ENCODE measurements around the gene SERGEF. TPM values are rescaled to one million over a fixed set of nuclear protein-coding genes. Genes with fewer than 3 reads are reported as not detected.

Gene SERGEF
- polyA plus RNA-seq, 2 of the 4 experiments (the other 2 are of a cell fraction): 20.7 to 24.1 TPM

- CTCF ChIA-PET: interaction anchor here (1.5 kb wide), 1 partner anchor 58 kb away, joined by 5 read pairs; no protein-coding TSS in a partner anchor
- Histone ChIP-seq H3K27ac (no peak overlapping the region), H3K4me1 (no peaks in the 10 kb centered on the region), H3K4me2 (no peak overlapping the region), H3K4me3 (no peak overlapping the region), H3K9me3 (no peaks in the 10 kb centered on the region)
- POLR2A ChIA-PET: no interaction called here
- 40% methylated on average over 8 of the region's 14 CpGs for whole genome bisulfite sequencing (ENCODE audit: missing lambda C conversion rate)
- FAIRE-seq: no peak
- peak in 1 of 2 experiments; percentile 4; a peak in 1 of 5 replicates for TF ChIP-seq RAD21 (conservative IDR thresholded peaks at IDR 0.05 in 1 of 2, IDR thresholded peaks at IDR 0.05 in 1 of 2)
- TF ChIP-seq HES2 (IDR thresholded peaks at IDR 0.05): no peak
- no peak for TF ChIP-seq MYC (IDR thresholded peaks at IDR 0.05; ENCODE audit: borderline replicate concordance, low read length)
- no peak for TF ChIP-seq ZC3H11A (IDR thresholded peaks at IDR 0.05)
- DNase-seq (ENCODE audit: low read depth in 1 of 2, low spot score in 1 of 2): no peak
- peak in 1 of 2 experiments; percentile 77; a peak in 4 of 6 replicates for ATAC-seq
Measured at GRCh38 chr11:17779861-17780594, 232.8 kb downstream of the SERGEF start.

GRCh38 chr11:17778956-17779860, 233.6 kb downstream of the SERGEF start:
- Histone ChIP-seq H3K4me2 (no peak overlapping the region), H3K4me3 (no peak overlapping the region), H3K27ac (no peak overlapping the region), H3K9me3 (no peaks in the 10 kb centered on the region), H3K4me1 (no peaks in the 10 kb centered on the region)
- ATAC-seq (no peak), FAIRE-seq (no peak), DNase-seq (ENCODE audit: low read depth in 1 of 2, low spot score in 1 of 2) (no peak)
- ChIA-PET POLR2A (no interaction called here), CTCF (interaction anchor here (1.5 kb wide), 1 partner anchor 57 kb away, joined by 5 read pairs; no protein-coding TSS in a partner anchor)
- TF ChIP-seq CHD4 (IDR thresholded peaks at IDR 0.05; ENCODE audit: borderline replicate concordance) (no peak), MAZ (IDR thresholded peaks at IDR 0.05; ENCODE audit: borderline replicate concordance, low read depth, low read length) (no peak)
- 79% methylated on average over 40 of the region's 40 CpGs for WGBS (ENCODE audit: missing lambda C conversion rate)

- H3K27ac ChIP-seq: no peak overlapping the region
- ChIA-PET CTCF (no interaction called here), POLR2A (no interaction called here)
- ATAC-seq: no peak
- no peak overlapping the region for H3K4me2 ChIP-seq
- no peak for DNase-seq (ENCODE audit: low read depth in 1 of 2, low spot score in 1 of 2)
- H3K4me1 ChIP-seq: no peaks in the 10 kb centered on the region
- no peak for TF ChIP-seq CEBPB (IDR thresholded peaks at IDR 0.05)
- no peak for TF ChIP-seq RARB (CRISPR knock-in tag; IDR thresholded peaks at IDR 0.05)
- TF ChIP-seq USF2 (IDR thresholded peaks at IDR 0.05): no peak
- TF ChIP-seq ESRRA (IDR thresholded peaks at IDR 0.05; ENCODE audit: borderline replicate concordance, low read length): no peak
- TF ChIP-seq MAFK (IDR thresholded peaks at IDR 0.05; ENCODE audit: partially characterized antibody): no peak
- TF ChIP-seq RAD21 (conservative IDR thresholded peaks at IDR 0.05 in 1 of 2, IDR thresholded peaks at IDR 0.05 in 1 of 2): no peak
- TF ChIP-seq HDAC2 (IDR thresholded peaks at IDR 0.05): no peak
- no peak for TF ChIP-seq CHD2 (IDR thresholded peaks at IDR 0.05; ENCODE audit: low read length, partially characterized antibody)
- TF ChIP-seq EP300 (IDR thresholded peaks at IDR 0.05): no peak
- TF ChIP-seq NR3C1 (IDR thresholded peaks at IDR 0.05): no peak
- TF ChIP-seq FOXS1 (CRISPR knock-in tag; IDR thresholded peaks at IDR 0.05): no peak
- TF ChIP-seq GATA3 (IDR thresholded peaks at IDR 0.05; ENCODE audit: borderline replicate concordance): no peak
- no peak for TF ChIP-seq EHMT2 (IDR thresholded peaks at IDR 0.05; ENCODE audit: low read depth)
- no peak for TF ChIP-seq PHF8 (IDR thresholded peaks at IDR 0.05; ENCODE audit: borderline replicate concordance, low read depth)
- no peak for TF ChIP-seq JUN (IDR thresholded peaks at IDR 0.05)
- TF ChIP-seq HEYL (CRISPR knock-in tag; IDR thresholded peaks at IDR 0.05): no peak
- TF ChIP-seq BHLHE40 (IDR thresholded peaks at IDR 0.05; ENCODE audit: low read depth, low read length): no peak
- TF ChIP-seq HOXB5 (CRISPR knock-in tag; IDR thresholded peaks at IDR 0.05): no peak
- TF ChIP-seq ATOH8 (CRISPR knock-in tag; IDR thresholded peaks at IDR 0.05; ENCODE audit: low read depth): no peak
- no peak for TF ChIP-seq CBX8 (IDR thresholded peaks at IDR 0.05)
- H3K4me3 ChIP-seq: no peak overlapping the region
- H3K9me3 ChIP-seq: no peaks in the 10 kb centered on the region
- WGBS (ENCODE audit: missing lambda C conversion rate): 58% methylated on average over 5 of the region's 5 CpGs
- FAIRE-seq: no peak
Measured at GRCh38 chr11:17778352-17778751, 234.5 kb downstream of the SERGEF start.

Data from A549 (cell line).